ENCODE data around the gene STXBP1. TPM values are rescaled to one million over a fixed set of nuclear protein-coding genes. Genes with fewer than 3 reads are reported as not detected.
"Not testable (repeated sequence)": the region's sequence is repeated elsewhere in the genome, so short reads cannot be mapped to it uniquely, and the experiment has no call there.

The STXBP1 gene
- total and polyA plus RNA-seq, 2 experiments from 2014 or later, result 48.6 to 50.4 TPM

DNA sequence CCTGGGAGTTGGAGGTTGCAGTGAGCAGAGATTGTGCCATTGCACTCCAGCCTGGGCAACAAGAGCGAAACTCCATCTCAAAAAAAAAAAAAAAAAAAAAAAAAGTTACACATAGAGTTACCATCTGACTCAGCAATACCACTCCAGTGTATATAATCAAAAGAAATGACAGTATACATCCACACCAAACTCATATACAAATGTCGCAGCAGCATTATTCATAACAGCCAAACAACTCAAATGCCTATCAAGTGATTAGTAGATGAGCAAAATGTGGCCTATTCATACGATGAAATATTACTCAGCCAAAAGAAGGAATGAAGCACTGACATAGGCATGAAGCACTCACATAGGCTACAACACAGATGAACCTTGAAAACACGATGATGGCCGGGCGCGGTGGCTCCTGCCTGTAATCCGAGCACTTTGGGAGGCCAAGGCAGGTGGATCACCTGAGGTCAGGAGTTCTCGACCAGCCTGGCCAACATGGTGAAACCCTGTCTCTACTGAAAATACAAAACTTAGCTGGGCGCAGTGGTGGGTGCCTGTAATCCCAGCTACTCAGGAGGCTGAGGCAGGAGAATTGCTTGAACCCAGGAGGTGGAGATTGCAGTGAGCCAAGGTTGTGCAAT lies 9.4 kb downstream of the STXBP1 start:
- not testable (repeated sequence) for H3K4me3 Mint-ChIP-seq; H3K36me3 ChIP-seq (ENCODE audit: insufficient read depth); H3K27me3 ChIP-seq (ENCODE audit: insufficient read depth); H3K4me3 ChIP-seq; H3K4me1 Mint-ChIP-seq; H3K36me3 Mint-ChIP-seq (ENCODE audit: low read depth); H4K20me1 ChIP-seq (replicated peaks; ENCODE audit: insufficient read depth); ATAC-seq; H3K4me2 ChIP-seq; H2AFZ ChIP-seq; H3K27ac ChIP-seq (ENCODE audit: low read depth); H3K27me3 Mint-ChIP-seq (ENCODE audit: insufficient read depth, low read depth, poor library complexity); H3K27ac Mint-ChIP-seq; H3K9me3 Mint-ChIP-seq; DNase-seq (ENCODE audit: low spot score); H3F3A ChIP-seq (replicated peaks; ENCODE audit: low read depth); H3K9me2 ChIP-seq (ENCODE audit: insufficient read depth)
- Histone ChIP-seq H3K4me1 (ENCODE audit: insufficient read depth) (peaks cover 14% of the 10 kb centered on the region), H3K79me2 (replicated peaks; ENCODE audit: insufficient read depth) (peaks cover 47% of the 10 kb centered on the region)

- Histone ChIP-seq H3F3A (replicated peaks; ENCODE audit: low read depth) (0 out of 2 replicates have a peak, but pooled peaks cover 5% of the 10 kb centered on the region), H3K79me2 (replicated peaks; ENCODE audit: insufficient read depth) (peaks cover 51% of the 10 kb centered on the region), H3K4me1 (ENCODE audit: insufficient read depth) (peaks cover 20% of the 10 kb centered on the region), H3K36me3 (ENCODE audit: insufficient read depth) (no peaks in the 10 kb centered on the region), H4K20me1 (replicated peaks; ENCODE audit: insufficient read depth) (peaks cover 1% of the 10 kb centered on the region; the same call in 1 of the 2 replicates), H3K4me3 (no peak overlapping the region), H3K4me2 (no peak overlapping the region), H2AFZ (no peak overlapping the region), H3K27me3 (ENCODE audit: insufficient read depth) (no peaks in the 10 kb centered on the region), H3K27ac (ENCODE audit: low read depth) (peak overlapping the region; percentile 57; the same call in 1 of the 2 replicates), H3K9me2 (ENCODE audit: insufficient read depth) (no peaks in the 10 kb centered on the region)
- Mint-ChIP-seq H3K27me3 (ENCODE audit: insufficient read depth, low read depth, poor library complexity) (peaks cover 5% of the 10 kb centered on the region), H3K4me1 (peaks cover 27% of the 10 kb centered on the region), H3K9me3 (no peaks in the 10 kb centered on the region), H3K4me3 (no peak overlapping the region), H3K27ac (no peak overlapping the region; the same call in 1 of the 2 replicates), H3K36me3 (ENCODE audit: low read depth) (no peaks in the 10 kb centered on the region)
- ATAC-seq (no peak), DNase-seq (ENCODE audit: low spot score) (no peak)
- no peak for TF ChIP-seq ZNF331 (CRISPR knock-in tag; IDR thresholded peaks at IDR 0.05; ENCODE audit: low read depth)
- TF ChIP-seq, protein P1, sequence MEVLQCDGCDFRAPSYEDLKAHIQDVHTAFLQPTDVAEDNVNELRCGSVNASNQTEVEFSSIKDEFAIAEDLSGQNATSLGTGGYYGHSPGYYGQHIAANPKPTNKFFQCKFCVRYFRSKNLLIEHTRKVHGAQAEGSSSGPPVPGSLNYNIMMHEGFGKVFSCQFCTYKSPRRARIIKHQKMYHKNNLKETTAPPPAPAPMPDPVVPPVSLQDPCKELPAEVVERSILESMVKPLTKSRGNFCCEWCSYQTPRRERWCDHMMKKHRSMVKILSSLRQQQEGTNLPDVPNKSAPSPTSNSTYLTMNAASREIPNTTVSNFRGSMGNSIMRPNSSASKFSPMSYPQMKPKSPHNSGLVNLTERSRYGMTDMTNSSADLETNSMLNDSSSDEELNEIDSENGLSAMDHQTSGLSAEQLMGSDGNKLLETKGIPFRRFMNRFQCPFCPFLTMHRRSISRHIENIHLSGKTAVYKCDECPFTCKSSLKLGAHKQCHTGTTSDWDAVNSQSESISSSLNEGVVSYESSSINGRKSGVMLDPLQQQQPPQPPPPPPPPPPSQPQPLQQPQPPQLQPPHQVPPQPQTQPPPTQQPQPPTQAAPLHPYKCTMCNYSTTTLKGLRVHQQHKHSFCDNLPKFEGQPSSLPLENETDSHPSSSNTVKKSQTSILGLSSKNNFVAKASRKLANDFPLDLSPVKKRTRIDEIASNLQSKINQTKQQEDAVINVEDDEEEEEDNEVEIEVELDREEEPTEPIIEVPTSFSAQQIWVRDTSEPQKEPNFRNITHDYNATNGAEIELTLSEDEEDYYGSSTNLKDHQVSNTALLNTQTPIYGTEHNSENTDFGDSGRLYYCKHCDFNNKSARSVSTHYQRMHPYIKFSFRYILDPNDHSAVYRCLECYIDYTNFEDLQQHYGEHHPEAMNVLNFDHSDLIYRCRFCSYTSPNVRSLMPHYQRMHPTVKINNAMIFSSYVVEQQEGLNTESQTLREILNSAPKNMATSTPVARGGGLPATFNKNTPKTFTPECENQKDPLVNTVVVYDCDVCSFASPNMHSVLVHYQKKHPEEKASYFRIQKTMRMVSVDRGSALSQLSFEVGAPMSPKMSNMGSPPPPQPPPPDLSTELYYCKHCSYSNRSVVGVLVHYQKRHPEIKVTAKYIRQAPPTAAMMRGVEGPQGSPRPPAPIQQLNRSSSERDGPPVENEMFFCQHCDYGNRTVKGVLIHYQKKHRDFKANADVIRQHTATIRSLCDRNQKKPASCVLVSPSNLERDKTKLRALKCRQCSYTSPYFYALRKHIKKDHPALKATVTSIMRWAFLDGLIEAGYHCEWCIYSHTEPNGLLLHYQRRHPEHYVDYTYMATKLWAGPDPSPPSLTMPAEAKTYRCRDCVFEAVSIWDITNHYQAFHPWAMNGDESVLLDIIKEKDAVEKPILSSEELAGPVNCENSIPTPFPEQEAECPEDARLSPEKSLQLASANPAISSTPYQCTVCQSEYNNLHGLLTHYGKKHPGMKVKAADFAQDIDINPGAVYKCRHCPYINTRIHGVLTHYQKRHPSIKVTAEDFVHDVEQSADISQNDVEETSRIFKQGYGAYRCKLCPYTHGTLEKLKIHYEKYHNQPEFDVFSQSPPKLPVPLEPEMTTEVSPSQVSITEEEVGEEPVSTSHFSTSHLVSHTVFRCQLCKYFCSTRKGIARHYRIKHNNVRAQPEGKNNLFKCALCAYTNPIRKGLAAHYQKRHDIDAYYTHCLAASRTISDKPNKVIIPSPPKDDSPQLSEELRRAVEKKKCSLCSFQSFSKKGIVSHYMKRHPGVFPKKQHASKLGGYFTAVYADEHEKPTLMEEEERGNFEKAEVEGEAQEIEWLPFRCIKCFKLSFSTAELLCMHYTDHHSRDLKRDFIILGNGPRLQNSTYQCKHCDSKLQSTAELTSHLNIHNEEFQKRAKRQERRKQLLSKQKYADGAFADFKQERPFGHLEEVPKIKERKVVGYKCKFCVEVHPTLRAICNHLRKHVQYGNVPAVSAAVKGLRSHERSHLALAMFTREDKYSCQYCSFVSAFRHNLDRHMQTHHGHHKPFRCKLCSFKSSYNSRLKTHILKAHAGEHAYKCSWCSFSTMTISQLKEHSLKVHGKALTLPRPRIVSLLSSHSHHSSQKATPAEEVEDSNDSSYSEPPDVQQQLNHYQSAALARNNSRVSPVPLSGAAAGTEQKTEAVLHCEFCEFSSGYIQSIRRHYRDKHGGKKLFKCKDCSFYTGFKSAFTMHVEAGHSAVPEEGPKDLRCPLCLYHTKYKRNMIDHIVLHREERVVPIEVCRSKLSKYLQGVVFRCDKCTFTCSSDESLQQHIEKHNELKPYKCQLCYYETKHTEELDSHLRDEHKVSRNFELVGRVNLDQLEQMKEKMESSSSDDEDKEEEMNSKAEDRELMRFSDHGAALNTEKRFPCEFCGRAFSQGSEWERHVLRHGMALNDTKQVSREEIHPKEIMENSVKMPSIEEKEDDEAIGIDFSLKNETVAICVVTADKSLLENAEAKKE (CRISPR knock-in tag; IDR thresholded peaks at IDR 0.05), result no peak
- TF ChIP-seq EZH2phosphoT487 (IDR thresholded peaks at IDR 0.05; ENCODE audit: unreplicated experiment), result no peak
- TF ChIP-seq POLR2AphosphoS5 (IDR thresholded peaks at IDR 0.05; ENCODE audit: low read depth), result no peak
- no peak for TF ChIP-seq JUNB (IDR thresholded peaks at IDR 0.05; ENCODE audit: unreplicated experiment)
- no peak for TF ChIP-seq ETS1 (IDR thresholded peaks at IDR 0.05)
- TF ChIP-seq CREB1 (CRISPR knock-in tag; IDR thresholded peaks at IDR 0.05; ENCODE audit: low read depth), result no peak
- TF ChIP-seq STAT1 (IDR thresholded peaks at IDR 0.05; ENCODE audit: unreplicated experiment), result no peak
- TF ChIP-seq EZH2 (IDR thresholded peaks at IDR 0.05; ENCODE audit: low read depth, unreplicated experiment), result no peak
- TF ChIP-seq REST (IDR thresholded peaks at IDR 0.05; ENCODE audit: unreplicated experiment), result no peak
Observed at GRCh38 chr9:127626752-127627493, 14.8 kb downstream of the STXBP1 start.

Data from GM23338 (cell line).